IMR-90 (cell line): Measurements from ENCODE around the gene PGBD1. TPM values are rescaled to one million over a fixed set of nuclear protein-coding genes. Genes with fewer than 3 reads are reported as not detected.

ENCODE experiments used
- ATAC-seq: fragments of 200-7000 bp; cut with Tn5 transposase; 2 replicates; pipeline ENCODE4 v1.9.1; 2020; ENCODE audit warnings: low read depth, mild to moderate bottlenecking, moderate library complexity
- BruUV-seq: library from RNA; stranded (reverse); fragments of 400-500 nt; replicated peaks from 2 replicates; lab custom pipeline; 2021; lab: Mats Ljungman, UMichigan
- CTCF ChIA-PET: fragments of 300-600 bp; formaldehyde crosslinking; extraction: SDS; loops from one replicate; lab custom pipeline; 2021; ENCODE audit warnings: antibody characterized with exemption; lab: Yijun Ruan, JAX
- POLR2A ChIA-PET: fragments of 300-600 bp; sonication (Branson Sonifier 250); formaldehyde crosslinking; loops from one replicate; lab custom pipeline; 2022; ENCODE audit warnings: antibody characterized with exemption; ENCODE audit not compliant: unreplicated experiment; lab: Charles Lee
- DNase-seq: peaks from one replicate; pipeline ENCODE4 v3.0.0; 2013
- H2AFZ ChIP-seq: replicated peaks from 2 replicates; pipeline ENCODE3; 2013; ENCODE audit warnings: low read length, mild to moderate bottlenecking; ENCODE audit not compliant: poor library complexity
- H2AK5ac ChIP-seq: 2 replicates; pipeline ENCODE4 v1.6.1; 2013; ENCODE audit warnings: low read depth, low read length, inconsistent platforms
- H2AK9ac ChIP-seq: replicated peaks from 2 replicates; pipeline ENCODE3; 2013; ENCODE audit warnings: mild to moderate bottlenecking, low read depth, low read length, moderate library complexity; ENCODE audit not compliant: poor library complexity
- H2BK120ac ChIP-seq: 2 replicates; pipeline ENCODE4 v1.6.1; 2013; ENCODE audit warnings: low read depth, low read length, inconsistent platforms
- H2BK15ac ChIP-seq: 3 replicates; pipeline ENCODE4 v1.6.1; 2013; ENCODE audit warnings: low read depth, low read length, inconsistent platforms
- H2BK20ac ChIP-seq: 2 replicates; pipeline ENCODE4 v1.6.1; 2013; ENCODE audit warnings: low read depth, mild to moderate bottlenecking, inconsistent platforms, low read length, moderate library complexity
- H2BK5ac ChIP-seq: 2 replicates; pipeline ENCODE4 v1.6.1; 2013; ENCODE audit warnings: mild to moderate bottlenecking, low read depth, low read length, inconsistent platforms; ENCODE audit not compliant: poor library complexity, severe bottlenecking
- H3K14ac ChIP-seq: replicated peaks from 2 replicates; pipeline ENCODE4 v1.6.1; 2013; ENCODE audit warnings: low read depth, low read length, inconsistent platforms
- H3K18ac ChIP-seq: 2 replicates; pipeline ENCODE4 v1.6.1; 2013; ENCODE audit warnings: low read depth, low read length, control low read depth
- H3K23ac ChIP-seq: 2 replicates; pipeline ENCODE4 v1.6.1; 2013; ENCODE audit warnings: low read depth, low read length, inconsistent platforms
- H3K27ac ChIP-seq: 2 replicates; pipeline ENCODE4 v1.5.1; 2013; ENCODE audit warnings: mild to moderate bottlenecking, control low read depth, low read length; ENCODE audit not compliant: insufficient read depth
- H3K27me3 ChIP-seq: 2 replicates; pipeline ENCODE4 v1.6.1; 2013; ENCODE audit warnings: low read length; ENCODE audit not compliant: control insufficient read depth, insufficient read depth
- H3K36me3 ChIP-seq: 2 replicates; pipeline ENCODE4 v1.6.1; 2013; ENCODE audit warnings: low read length, mixed read lengths; ENCODE audit not compliant: control insufficient read depth, insufficient read depth
- H3K4ac ChIP-seq: 2 replicates; pipeline ENCODE4 v1.6.1; 2013; ENCODE audit warnings: low read depth, low read length, inconsistent platforms
- H3K4me1 ChIP-seq: 2 replicates; pipeline ENCODE4 v1.6.1; 2013; ENCODE audit warnings: low read length, mixed read lengths; ENCODE audit not compliant: control insufficient read depth, insufficient read depth
- H3K4me2 ChIP-seq: 2 replicates; pipeline ENCODE4 v1.6.1; 2013; ENCODE audit warnings: low read depth, mild to moderate bottlenecking, control low read depth, low read length, moderate library complexity
- H3K4me3 ChIP-seq: 2 replicates; pipeline ENCODE4 v1.5.1; 2013; ENCODE audit warnings: low read depth, mild to moderate bottlenecking, control low read depth, low read length, moderate library complexity; ENCODE audit not compliant: insufficient read depth
- H3K56ac ChIP-seq: 2 replicates; pipeline ENCODE4 v1.6.1; 2013; ENCODE audit warnings: low read length, inconsistent platforms; ENCODE audit not compliant: insufficient read depth; ENCODE audit errors: extremely low read depth
- H3K79me1 ChIP-seq, 2 experiments: 2 replicates each; pipeline ENCODE4 v1.6.1; 2013; ENCODE audit warnings: low read length in 2 of 2, inconsistent platforms in 1 of 2, low read depth in 1 of 2
- H3K9ac ChIP-seq: 2 replicates; pipeline ENCODE4 v1.6.1; 2013; ENCODE audit warnings: low read depth, low read length, control low read depth
- H3K9me1 ChIP-seq: 2 replicates; pipeline ENCODE4 v1.6.1; 2013; ENCODE audit warnings: low read length, inconsistent platforms; ENCODE audit not compliant: insufficient read depth
- H3K9me3 ChIP-seq: 2 replicates; pipeline ENCODE4 v1.6.1; 2013; ENCODE audit warnings: low read length; ENCODE audit not compliant: control insufficient read depth, insufficient read depth
- H4K20me1 ChIP-seq: 2 replicates; pipeline ENCODE4 v1.6.1; 2013; ENCODE audit warnings: low read length, inconsistent platforms; ENCODE audit not compliant: insufficient read depth
- H4K5ac ChIP-seq: 2 replicates; pipeline ENCODE4 v1.6.1; 2013; ENCODE audit warnings: mild to moderate bottlenecking, low read depth, low read length, control low read depth
- H4K8ac ChIP-seq, 2 experiments: 2 replicates each; pipeline ENCODE4 v1.6.1; 2013; ENCODE audit warnings: low read depth in 2 of 2, low read length in 2 of 2, control low read depth in 1 of 2, inconsistent platforms in 1 of 2
- H4K91ac ChIP-seq: 2 replicates; pipeline ENCODE4 v1.6.1; 2013; ENCODE audit warnings: low read depth, low read length, inconsistent platforms; ENCODE audit not compliant: insufficient read depth
- CEBPB ChIP-seq: IDR thresholded peaks from 2 replicates; pipeline ENCODE4 v1.6.1; 2012; ENCODE audit warnings: low read depth, low read length, improper control_type of control experiment
- FOS ChIP-seq: fragments of 150-350 bp; IDR thresholded peaks from 2 replicates; pipeline ENCODE4 v1.6.1; 2016; ENCODE audit warnings: low read depth, low read length
- MXI1 ChIP-seq: IDR thresholded peaks from 2 replicates; pipeline ENCODE4 v1.6.1; 2012; ENCODE audit warnings: low read depth, mild to moderate bottlenecking, low read length, moderate library complexity, borderline replicate concordance
- RAD21 ChIP-seq: IDR thresholded peaks from 2 replicates; pipeline ENCODE4 v1.6.1; 2012; ENCODE audit warnings: low read length, improper control_type of control experiment
- RFX5 ChIP-seq: IDR thresholded peaks from 2 replicates; pipeline ENCODE4 v1.8.0; 2012; ENCODE audit warnings: low read depth, mild to moderate bottlenecking, low read length, moderate library complexity
- WGBS, 2 experiments: methylation state at CpG; one replicate each; pipeline versions ENCODE4 v1.1.5 to v1.1.7; 2013; ENCODE audit warnings: missing lambda C conversion rate in 2 of 2; ENCODE audit not compliant: insufficient read length in 1 of 2; ENCODE audit errors: extremely low coverage in 2 of 2; 5-methylcytosine and 5-hydroxymethylcytosine counted together
- dilution Hi-C: fragments of 300-500 bp; cut with HindIII; formaldehyde crosslinking; loops from one replicate; pipeline ENCODE4 v1.14.3; 2018; ENCODE audit warnings: low sequenced_read_pairs; ENCODE audit not compliant: unreplicated experiment
- in situ Hi-C: fragments of 300-500 bp; cut with MboI; formaldehyde crosslinking; loops from 3 replicates; pipeline ENCODE4 v1.14.3; 2019; ENCODE audit warnings: low sequenced_read_pairs, inconsistent platforms, mixed read lengths
- intact Hi-C: fragments of 100-400 bp; cut with micrococcal nuclease; formaldehyde crosslinking; loops from 2 replicates; pipeline ENCODE4 v1.10.0; 2022
- polyA plus RNA-seq, 3 experiments: library from polyadenylated mRNA; depleted of rRNA; stranded (reverse); fragments of >200 nt; gene quantifications; 2 replicates each; pipeline ENCODE4 v1.2.3, GENCODE V29; 2012; ENCODE audit warnings: low replicate concordance in 1 of 3
- total RNA-seq: library from RNA; depleted of rRNA; stranded (reverse); fragments of >200 nt; gene quantifications from 2 replicates; pipeline ENCODE4 v1.2.3, GENCODE V29; 2012

The PGBD1 gene
- total and polyA plus RNA-seq, 2 of the 4 experiments (the other 2 are of a cell fraction), result 3.9 to 6.3 TPM

GRCh38 chr6:28349344-28349891 lies 68.0 kb downstream of the PGBD1 start:
- peak overlapping the region; percentile 32; the same call in 1 of the 2 replicates for H4K91ac ChIP-seq
- H2BK120ac ChIP-seq, result peak overlapping the region; percentile 59; the same call in 1 of the 2 replicates
- H2AFZ ChIP-seq, result peak overlapping the region; percentile 100
- BruUV-seq, result no TSS peak
- peaks cover 19 to 32% of the 10 kb centered on the region in 2 experiments for H3K79me1 ChIP-seq
- no peak overlapping the region for H2BK20ac ChIP-seq
- no peak overlapping the region for H3K27ac ChIP-seq
- peak overlapping the region; percentile 98 for H2AK9ac ChIP-seq
- ChIA-PET CTCF (no interaction called here), POLR2A (no interaction called here)
- H3K4me3 ChIP-seq, result peak overlapping the region; percentile 99
- peak overlapping the region; percentile 96 for H3K4me2 ChIP-seq
- 15% methylated on average over 3 of the region's 9 CpGs; no CpG with 5 or more reads in 1 of the 2 experiments for WGBS, 2 experiments
- intact Hi-C loops (loop anchor here (1.0 kb wide), 1 partner anchor 13 kb away; the partner anchor contains the start of gene ZSCAN31), in situ Hi-C loops (no loop called here), dilution Hi-C loops (no loop called here)
- peaks cover 2% of the 10 kb centered on the region; the same call in 1 of the 2 replicates for H3K9me1 ChIP-seq
- H2BK15ac ChIP-seq, result no peak overlapping the region
- peaks cover 4% of the 10 kb centered on the region for H3K4me1 ChIP-seq
- ATAC-seq, result no peak; the same call in 1 of the 2 replicates
- TF ChIP-seq MXI1, result no peak
- no peak for TF ChIP-seq RFX5
- TF ChIP-seq CEBPB, result no peak
- no peak for TF ChIP-seq FOS
- TF ChIP-seq RAD21, result no peak
- H3K27me3 ChIP-seq, result peaks cover 16% of the 10 kb centered on the region
- H3K18ac ChIP-seq, result peak overlapping the region; percentile 10; the same call in 1 of the 2 replicates
- peak overlapping the region; percentile 35 for H4K5ac ChIP-seq
- H2BK5ac ChIP-seq, result peak overlapping the region; percentile 53
- H4K8ac ChIP-seq, result peak overlapping the region; percentile 90 to 97
- no peaks in the 10 kb centered on the region for H4K20me1 ChIP-seq
- no peaks in the 10 kb centered on the region for H3K9me3 ChIP-seq
- H3K23ac ChIP-seq, result no peak overlapping the region
- H3K36me3 ChIP-seq, result no peaks in the 10 kb centered on the region
- no peak for DNase-seq
- H3K56ac ChIP-seq, result peak overlapping the region; percentile 47
- peak overlapping the region; percentile 55; the same call in 1 of the 2 replicates for H3K4ac ChIP-seq
- H3K14ac ChIP-seq, result peak overlapping the region; percentile 83
- peak overlapping the region; percentile 79 for H3K9ac ChIP-seq
- no peak overlapping the region for H2AK5ac ChIP-seq
